ENCODE results near the gene TEX53.

TEX53 gene

DNA sequence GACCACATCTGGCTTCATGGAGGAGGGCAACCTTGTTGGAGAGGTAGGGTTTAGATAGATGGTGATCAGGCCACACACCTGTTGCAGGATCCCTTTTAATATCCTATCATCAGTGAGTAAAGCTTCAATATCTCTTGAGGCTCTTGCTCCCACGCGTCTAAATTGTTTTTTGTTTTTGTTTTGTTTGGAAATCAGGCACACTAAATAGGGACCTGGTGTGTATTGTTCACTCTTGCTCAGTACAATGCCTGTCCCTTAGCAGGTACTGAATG is 49.1 kb downstream of the TEX53 start:
- Histone ChIP-seq H3K4me2 (ENCODE audit: low read depth, low read length, poor library complexity, severe bottlenecking) (no peak overlapping the region), H3K36me3 (ENCODE audit: insufficient read depth, low read length) (no peaks in the 10 kb centered on the region), H3K4me1 (ENCODE audit: insufficient read depth, low read length, poor library complexity, severe bottlenecking) (peaks cover 25% of the 10 kb centered on the region), H3K9me3 (ENCODE audit: insufficient read depth, low read depth, low read length) (no peaks in the 10 kb centered on the region), H4K20me1 (ENCODE audit: insufficient read depth, low read length, poor library complexity, severe bottlenecking) (peaks cover 4% of the 10 kb centered on the region), H2AFZ (ENCODE audit: low read length) (no peak overlapping the region), H3K27me3 (ENCODE audit: insufficient read depth, low read length, poor library complexity, severe bottlenecking) (no peaks in the 10 kb centered on the region), H3K9ac (ENCODE audit: low read depth, low read length, poor library complexity, severe bottlenecking) (no peak overlapping the region), H3K79me2 (ENCODE audit: insufficient read depth, low read length) (peaks cover 30% of the 10 kb centered on the region), H3K9me2 (replicated peaks; ENCODE audit: low read depth, low read length) (no peaks in the 10 kb centered on the region), H3K4me3 (ENCODE audit: low read length, poor library complexity, severe bottlenecking) (no peak overlapping the region), H3F3A (ENCODE audit: low read depth) (no peaks in the 10 kb centered on the region)
- no peak for TF ChIP-seq EZH2phosphoT487 (IDR thresholded peaks at IDR 0.05; ENCODE audit: borderline replicate concordance)
- TF ChIP-seq, protein P1, sequence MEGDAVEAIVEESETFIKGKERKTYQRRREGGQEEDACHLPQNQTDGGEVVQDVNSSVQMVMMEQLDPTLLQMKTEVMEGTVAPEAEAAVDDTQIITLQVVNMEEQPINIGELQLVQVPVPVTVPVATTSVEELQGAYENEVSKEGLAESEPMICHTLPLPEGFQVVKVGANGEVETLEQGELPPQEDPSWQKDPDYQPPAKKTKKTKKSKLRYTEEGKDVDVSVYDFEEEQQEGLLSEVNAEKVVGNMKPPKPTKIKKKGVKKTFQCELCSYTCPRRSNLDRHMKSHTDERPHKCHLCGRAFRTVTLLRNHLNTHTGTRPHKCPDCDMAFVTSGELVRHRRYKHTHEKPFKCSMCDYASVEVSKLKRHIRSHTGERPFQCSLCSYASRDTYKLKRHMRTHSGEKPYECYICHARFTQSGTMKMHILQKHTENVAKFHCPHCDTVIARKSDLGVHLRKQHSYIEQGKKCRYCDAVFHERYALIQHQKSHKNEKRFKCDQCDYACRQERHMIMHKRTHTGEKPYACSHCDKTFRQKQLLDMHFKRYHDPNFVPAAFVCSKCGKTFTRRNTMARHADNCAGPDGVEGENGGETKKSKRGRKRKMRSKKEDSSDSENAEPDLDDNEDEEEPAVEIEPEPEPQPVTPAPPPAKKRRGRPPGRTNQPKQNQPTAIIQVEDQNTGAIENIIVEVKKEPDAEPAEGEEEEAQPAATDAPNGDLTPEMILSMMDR (conservative IDR thresholded peaks at IDR 0.05; ENCODE audit: low read length): no peak

DNA sequence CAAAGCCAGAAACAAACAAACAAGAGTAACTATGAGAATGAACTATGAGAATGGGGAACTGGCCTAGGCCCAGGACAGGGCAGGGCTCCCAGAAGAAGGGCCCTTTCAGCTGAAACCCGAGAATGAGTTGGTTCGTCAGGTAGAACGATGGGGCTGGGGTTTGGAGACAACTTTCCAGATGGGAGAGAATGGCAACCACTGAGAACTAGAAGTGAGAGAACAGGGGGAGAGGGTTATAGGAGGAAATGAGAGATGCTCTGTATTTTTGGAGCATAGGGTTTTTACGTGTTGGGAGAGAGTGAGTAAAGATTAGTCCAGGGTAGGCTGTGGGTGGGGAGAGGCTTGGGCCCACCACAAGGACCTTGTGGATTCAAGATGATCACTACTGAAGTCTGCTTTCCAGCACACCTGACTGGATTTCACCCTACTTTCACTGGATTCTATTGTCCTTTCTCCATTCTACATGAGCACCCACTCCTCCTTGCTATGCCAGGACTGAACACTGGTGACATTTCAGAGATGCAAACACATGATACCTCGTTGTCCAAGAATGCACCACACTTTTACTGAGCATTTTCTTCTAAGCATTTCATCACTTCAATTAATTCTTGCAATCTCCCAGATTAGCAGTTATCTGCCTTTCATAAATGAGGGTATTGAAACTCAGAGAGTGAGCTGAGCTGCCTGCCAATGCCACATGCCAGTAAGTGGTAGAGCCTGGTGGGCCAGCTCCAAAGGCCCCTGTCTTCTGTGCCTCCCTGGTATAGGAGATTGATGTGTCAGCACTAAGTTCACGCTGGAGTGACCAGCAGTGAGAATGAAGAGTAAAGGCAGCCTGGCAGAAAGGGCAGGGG is 49.7 kb downstream of the TEX53 start:
- Histone ChIP-seq H3K9me2 (replicated peaks; ENCODE audit: low read depth, low read length) (no peaks in the 10 kb centered on the region), H3K79me2 (ENCODE audit: insufficient read depth, low read length) (peaks cover 24% of the 10 kb centered on the region), H3F3A (ENCODE audit: low read depth) (no peaks in the 10 kb centered on the region), H3K4me3 (ENCODE audit: low read length, poor library complexity, severe bottlenecking) (no peak overlapping the region), H3K36me3 (ENCODE audit: insufficient read depth, low read length) (no peaks in the 10 kb centered on the region), H3K4me1 (ENCODE audit: insufficient read depth, low read length, poor library complexity, severe bottlenecking) (peaks cover 19% of the 10 kb centered on the region), H3K27me3 (ENCODE audit: insufficient read depth, low read length, poor library complexity, severe bottlenecking) (no peaks in the 10 kb centered on the region), H3K9me3 (ENCODE audit: insufficient read depth, low read depth, low read length) (no peaks in the 10 kb centered on the region), H4K20me1 (ENCODE audit: insufficient read depth, low read length, poor library complexity, severe bottlenecking) (peaks cover 1% of the 10 kb centered on the region), H3K4me2 (ENCODE audit: low read depth, low read length, poor library complexity, severe bottlenecking) (no peak overlapping the region), H2AFZ (ENCODE audit: low read length) (no peak overlapping the region), H3K9ac (ENCODE audit: low read depth, low read length, poor library complexity, severe bottlenecking) (no peak overlapping the region)
- TF ChIP-seq EZH2phosphoT487 (IDR thresholded peaks at IDR 0.05; ENCODE audit: borderline replicate concordance): no peak
- TF ChIP-seq, protein P1 (conservative IDR thresholded peaks at IDR 0.05; ENCODE audit: low read length): no peak

DNA sequence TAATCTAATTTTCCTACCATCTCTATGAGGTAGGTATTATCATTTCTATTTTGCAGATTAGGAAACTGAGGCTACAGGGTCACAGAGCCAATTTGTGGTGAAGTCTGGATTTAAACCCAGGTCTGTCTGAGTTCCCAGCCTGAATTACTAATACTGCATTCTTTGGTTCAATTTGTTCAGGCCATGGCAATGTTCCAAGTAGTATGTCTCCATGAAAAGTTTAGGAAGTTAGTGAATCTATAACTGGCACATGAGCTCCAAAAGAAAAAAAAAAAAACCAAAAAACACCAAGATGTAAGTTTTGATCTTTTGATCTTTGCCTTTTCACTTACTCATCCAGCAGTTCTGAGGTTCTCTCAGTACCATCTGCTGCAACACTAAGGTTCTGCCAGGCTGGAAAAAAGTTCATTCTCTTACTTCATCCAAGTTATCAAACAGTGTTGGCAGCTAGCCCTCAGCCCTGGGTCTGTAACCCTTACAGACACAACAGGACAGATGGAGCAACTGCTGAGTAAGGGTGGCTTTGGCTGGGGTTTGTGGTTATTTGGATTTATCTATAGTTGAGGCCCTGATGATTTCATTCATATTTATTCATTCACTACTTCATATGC is 50.9 kb downstream of the TEX53 start:
- Histone ChIP-seq H3K9me3 (ENCODE audit: insufficient read depth, low read depth, low read length) (peaks cover 5% of the 10 kb centered on the region; the same call in 1 of the 2 replicates), H3K9ac (ENCODE audit: low read depth, low read length, poor library complexity, severe bottlenecking) (no peak overlapping the region), H3K27me3 (ENCODE audit: insufficient read depth, low read length, poor library complexity, severe bottlenecking) (no peaks in the 10 kb centered on the region), H3K79me2 (ENCODE audit: insufficient read depth, low read length) (peaks cover 12% of the 10 kb centered on the region), H3K4me2 (ENCODE audit: low read depth, low read length, poor library complexity, severe bottlenecking) (no peak overlapping the region), H4K20me1 (ENCODE audit: insufficient read depth, low read length, poor library complexity, severe bottlenecking) (no peaks in the 10 kb centered on the region), H3K36me3 (ENCODE audit: insufficient read depth, low read length) (no peaks in the 10 kb centered on the region), H3K4me3 (ENCODE audit: low read length, poor library complexity, severe bottlenecking) (no peak overlapping the region), H3F3A (ENCODE audit: low read depth) (no peaks in the 10 kb centered on the region), H3K4me1 (ENCODE audit: insufficient read depth, low read length, poor library complexity, severe bottlenecking) (peaks cover 8% of the 10 kb centered on the region), H2AFZ (ENCODE audit: low read length) (no peak overlapping the region), H3K9me2 (replicated peaks; ENCODE audit: low read depth, low read length) (no peaks in the 10 kb centered on the region)
- TF ChIP-seq EZH2phosphoT487 (IDR thresholded peaks at IDR 0.05; ENCODE audit: borderline replicate concordance): no peak
- TF ChIP-seq, protein P1 (conservative IDR thresholded peaks at IDR 0.05; ENCODE audit: low read length): no peak
